H1 (cell line): ENCODE results near the gene CACNG4. TPM values are rescaled to one million over a fixed set of nuclear protein-coding genes. Genes with fewer than 3 reads are reported as not detected.

Experiments used
- CTBP2 ChIP-seq: IDR thresholded peaks from 2 replicates; pipeline ENCODE4 v1.7.0; 2011; ENCODE audit warnings: borderline replicate concordance, mild to moderate bottlenecking, moderate library complexity, mixed read lengths, low read length; ENCODE audit not compliant: insufficient read depth, insufficient read length
- RNF2 ChIP-seq: fragments of 200-900, 300-1000 bp; sonication (generic); IDR thresholded peaks from 2 replicates; pipeline ENCODE4 v1.7.1; 2016; ENCODE audit warnings: borderline replicate concordance, low read depth, mild to moderate bottlenecking, antibody characterized with exemption, low read length; ENCODE audit not compliant: poor library complexity, severe bottlenecking; ENCODE audit errors: missing control alignments
- polyA plus RNA-seq, 7 experiments: library from polyadenylated mRNA; depleted of rRNA in 3 of 7; stranded (reverse) in 5 of 7; unstranded in 2 of 7; fragments of >200 nt in 5 of 7; fragments of 200-250 nt in 2 of 7; gene quantifications; 1 replicate in 5 of 7; 2 replicates in 1 of 7; 4 replicates in 1 of 7; pipeline versions ENCODE4 v1.2.1 to v1.2.3, GENCODE V29; 2011 to 2013; ENCODE audit warnings: missing spikeins in 2 of 7, mixed read lengths in 2 of 7
- total RNA-seq: library from RNA; stranded (reverse); fragmentation: NEBNext Ultra II Directional; extraction: Animal tissue kit (Norgen Biotek cat#: 25700); gene quantifications from 2 replicates; pipeline ENCODE4 v1.2.1, GENCODE V29; 2021

The CACNG4 gene
- total and polyA plus RNA-seq, 2 of the 8 experiments (the other 6 are each of a cell fraction or from before 2014, with no cell fraction given) = 3.6 to 5.6 TPM

DNA sequence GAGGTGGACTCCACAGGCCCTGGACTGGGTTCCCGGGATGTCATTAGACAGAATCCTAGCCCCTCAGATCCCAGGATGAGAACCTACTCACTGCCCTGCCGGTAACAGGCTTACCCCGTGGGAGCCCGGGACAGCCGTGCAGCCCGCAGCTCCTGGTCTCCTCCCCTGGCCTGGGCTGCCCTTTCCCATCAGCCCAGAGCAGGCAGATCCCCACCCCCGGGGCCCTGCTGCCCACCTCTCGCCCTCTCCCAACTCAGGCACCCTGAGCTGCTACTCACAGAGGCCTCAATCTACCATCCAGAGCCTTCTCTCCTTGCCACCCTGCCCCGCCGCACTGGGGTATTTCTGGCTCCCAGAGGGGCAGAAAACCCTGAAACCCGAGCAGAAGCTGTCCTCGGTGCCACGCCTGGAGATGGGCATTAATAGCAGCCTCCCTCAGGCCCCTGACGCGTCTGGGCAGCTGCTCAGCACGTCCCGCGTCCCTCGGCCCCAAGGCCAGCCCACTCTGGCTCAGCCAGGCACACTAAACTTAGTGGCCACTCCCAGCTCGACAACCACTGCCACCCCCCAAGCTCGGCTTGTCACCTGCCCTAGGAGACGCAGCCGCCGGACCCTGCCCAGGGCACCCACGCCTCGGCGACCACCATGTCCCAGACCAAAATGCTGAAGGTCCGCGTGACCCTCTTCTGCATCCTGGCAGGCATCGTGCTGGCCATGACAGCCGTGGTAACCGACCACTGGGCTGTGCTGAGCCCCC, 79.7 kb downstream of the CACNG4 start, which contains the start of gene CACNG1 (continued):
- TF ChIP-seq CTBP2 = no peak
- TF ChIP-seq RNF2 = no peak
